Measurements from ENCODE around the gene BFAR.
"Not testable (repeated sequence)": the region's sequence is repeated elsewhere in the genome, so short reads cannot be mapped to it uniquely, and the experiment has no call there.

Gene BFAR

GRCh38 chr16:14636179-14636950 is 3.6 kb downstream of the BFAR start:
- 50 to 54% methylated on average over 4 to 5 of the region's 17 CpGs for WGBS, 2 experiments (ENCODE audit: insufficient coverage in 2 of 2)
- H3K27ac ChIP-seq (ENCODE audit: low read depth, low read length, severe bottlenecking) = peak overlapping the region; percentile 49

GRCh38 chr16:14636951-14637240 is 4.1 kb downstream of the BFAR start:
- H3K27ac ChIP-seq (ENCODE audit: low read depth, low read length, severe bottlenecking); H3K4me3 ChIP-seq (ENCODE audit: extremely low read depth, insufficient read depth, low read length, poor library complexity, severe bottlenecking); H3K9me3 ChIP-seq (ENCODE audit: control insufficient read depth, low read length): not testable (repeated sequence)
- peaks cover 60% of the 10 kb centered on the region for H3K36me3 ChIP-seq (ENCODE audit: control insufficient read depth, insufficient read depth, low read length)
- peaks cover 17% of the 10 kb centered on the region for H3K4me1 ChIP-seq (ENCODE audit: control insufficient read depth, insufficient read depth, low read length, poor library complexity, severe bottlenecking)
- no CpG with 5 or more reads among the region's 1 CpG for whole genome bisulfite sequencing, 2 experiments (ENCODE audit: insufficient coverage in 2 of 2)

More at GRCh38 chr16:14636179-14636950, 3.6 kb downstream of the BFAR start:
- H3K36me3 ChIP-seq (ENCODE audit: control insufficient read depth, insufficient read depth, low read length) = peaks cover 55% of the 10 kb centered on the region
- not testable (repeated sequence) for H3K9me3 ChIP-seq (ENCODE audit: control insufficient read depth, low read length); H3K4me3 ChIP-seq (ENCODE audit: extremely low read depth, insufficient read depth, low read length, poor library complexity, severe bottlenecking)
- peaks cover 18% of the 10 kb centered on the region for H3K4me1 ChIP-seq (ENCODE audit: control insufficient read depth, insufficient read depth, low read length, poor library complexity, severe bottlenecking)

GRCh38 chr16:14640538-14640937 is 7.8 kb downstream of the BFAR start:
- Histone ChIP-seq H3K4me1 (ENCODE audit: control insufficient read depth, insufficient read depth, low read length, poor library complexity, severe bottlenecking) (peaks cover under 1% of the 10 kb centered on the region), H3K36me3 (ENCODE audit: control insufficient read depth, insufficient read depth, low read length) (peaks cover 82% of the 10 kb centered on the region), H3K4me3 (ENCODE audit: extremely low read depth, insufficient read depth, low read length, poor library complexity, severe bottlenecking) (no peak overlapping the region), H3K9me3 (ENCODE audit: control insufficient read depth, low read length) (no peaks in the 10 kb centered on the region), H3K27ac (ENCODE audit: low read depth, low read length, severe bottlenecking) (no peak overlapping the region)
- WGBS, 2 experiments (ENCODE audit: insufficient coverage in 2 of 2) = 92 to 100% methylated on average over 5 to 6 of the region's 10 CpGs

GRCh38 chr16:14641206-14641605 is 8.5 kb downstream of the BFAR start:
- WGBS, 2 experiments (ENCODE audit: insufficient coverage in 2 of 2) = 90 to 97% methylated on average over 2 to 5 of the region's 8 CpGs
- H3K9me3 ChIP-seq (ENCODE audit: control insufficient read depth, low read length) = no peaks in the 10 kb centered on the region
- peaks cover 89% of the 10 kb centered on the region for H3K36me3 ChIP-seq (ENCODE audit: control insufficient read depth, insufficient read depth, low read length)
- no peak overlapping the region for H3K4me3 ChIP-seq (ENCODE audit: extremely low read depth, insufficient read depth, low read length, poor library complexity, severe bottlenecking)
- H3K4me1 ChIP-seq (ENCODE audit: control insufficient read depth, insufficient read depth, low read length, poor library complexity, severe bottlenecking) = no peaks in the 10 kb centered on the region
- no peak overlapping the region for H3K27ac ChIP-seq (ENCODE audit: low read depth, low read length, severe bottlenecking)

- Histone ChIP-seq H3K4me1 (ENCODE audit: control insufficient read depth, insufficient read depth, low read length, poor library complexity, severe bottlenecking) (no peaks in the 10 kb centered on the region), H3K4me3 (ENCODE audit: extremely low read depth, insufficient read depth, low read length, poor library complexity, severe bottlenecking) (no peak overlapping the region), H3K9me3 (ENCODE audit: control insufficient read depth, low read length) (no peaks in the 10 kb centered on the region), H3K36me3 (ENCODE audit: control insufficient read depth, insufficient read depth, low read length) (peaks cover 92% of the 10 kb centered on the region), H3K27ac (ENCODE audit: low read depth, low read length, severe bottlenecking) (no peak overlapping the region)
- WGBS, 2 experiments (ENCODE audit: insufficient coverage in 2 of 2) = 96 to 100% methylated on average over 3 to 7 of the region's 7 CpGs
Measured at GRCh38 chr16:14641926-14642325, 9.2 kb downstream of the BFAR start.

- Histone ChIP-seq H3K36me3 (ENCODE audit: control insufficient read depth, insufficient read depth, low read length) (peaks cover 86% of the 10 kb centered on the region), H3K9me3 (ENCODE audit: control insufficient read depth, low read length) (no peaks in the 10 kb centered on the region), H3K4me1 (ENCODE audit: control insufficient read depth, insufficient read depth, low read length, poor library complexity, severe bottlenecking) (no peaks in the 10 kb centered on the region), H3K27ac (ENCODE audit: low read depth, low read length, severe bottlenecking) (no peak overlapping the region), H3K4me3 (ENCODE audit: extremely low read depth, insufficient read depth, low read length, poor library complexity, severe bottlenecking) (no peak overlapping the region)
- WGBS, 2 experiments (ENCODE audit: insufficient coverage in 2 of 2) = 96 to 97% methylated on average over 7 to 10 of the region's 10 CpGs
Measured at GRCh38 chr16:14649816-14650215, 17.1 kb downstream of the BFAR start.

GRCh38 chr16:14650629-14651028 is 17.9 kb downstream of the BFAR start:
- H3K4me1 ChIP-seq (ENCODE audit: control insufficient read depth, insufficient read depth, low read length, poor library complexity, severe bottlenecking) = no peaks in the 10 kb centered on the region
- H3K9me3 ChIP-seq (ENCODE audit: control insufficient read depth, low read length) = no peaks in the 10 kb centered on the region
- peaks cover 86% of the 10 kb centered on the region for H3K36me3 ChIP-seq (ENCODE audit: control insufficient read depth, insufficient read depth, low read length)
- WGBS, 2 experiments (ENCODE audit: insufficient coverage in 2 of 2) = 85 to 100% methylated on average over 1 to 5 of the region's 6 CpGs
- H3K4me3 ChIP-seq (ENCODE audit: extremely low read depth, insufficient read depth, low read length, poor library complexity, severe bottlenecking) = no peak overlapping the region
- no peak overlapping the region for H3K27ac ChIP-seq (ENCODE audit: low read depth, low read length, severe bottlenecking)

- H3K9me3 ChIP-seq (ENCODE audit: control insufficient read depth, low read length) = no peaks in the 10 kb centered on the region
- 100% methylated on average over 1 of the region's 2 CpGs; no CpG with 5 or more reads in 1 of the 2 experiments for WGBS, 2 experiments (ENCODE audit: insufficient coverage in 2 of 2)
- H3K4me3 ChIP-seq (ENCODE audit: extremely low read depth, insufficient read depth, low read length, poor library complexity, severe bottlenecking) = no peak overlapping the region
- H3K4me1 ChIP-seq (ENCODE audit: control insufficient read depth, insufficient read depth, low read length, poor library complexity, severe bottlenecking) = no peaks in the 10 kb centered on the region
- H3K27ac ChIP-seq (ENCODE audit: low read depth, low read length, severe bottlenecking) = no peak overlapping the region
- H3K36me3 ChIP-seq (ENCODE audit: control insufficient read depth, insufficient read depth, low read length) = peaks cover 85% of the 10 kb centered on the region
Measured at GRCh38 chr16:14652726-14653125, 20.0 kb downstream of the BFAR start.

GRCh38 chr16:14658063-14658462 is 25.3 kb downstream of the BFAR start:
- Histone ChIP-seq H3K27ac (ENCODE audit: low read depth, low read length, severe bottlenecking) (no peak overlapping the region), H3K36me3 (ENCODE audit: control insufficient read depth, insufficient read depth, low read length) (peaks cover 82% of the 10 kb centered on the region), H3K9me3 (ENCODE audit: control insufficient read depth, low read length) (no peaks in the 10 kb centered on the region), H3K4me3 (ENCODE audit: extremely low read depth, insufficient read depth, low read length, poor library complexity, severe bottlenecking) (no peak overlapping the region), H3K4me1 (ENCODE audit: control insufficient read depth, insufficient read depth, low read length, poor library complexity, severe bottlenecking) (no peaks in the 10 kb centered on the region)
- 69 to 80% methylated on average over 1 to 2 of the region's 2 CpGs for WGBS, 2 experiments (ENCODE audit: insufficient coverage in 2 of 2)

GRCh38 chr16:14667347-14668266 is 34.9 kb downstream of the BFAR start:
- no peaks in the 10 kb centered on the region for H3K9me3 ChIP-seq (ENCODE audit: control insufficient read depth, low read length)
- no peak overlapping the region for H3K27ac ChIP-seq (ENCODE audit: low read depth, low read length, severe bottlenecking)
- no peaks in the 10 kb centered on the region for H3K4me1 ChIP-seq (ENCODE audit: control insufficient read depth, insufficient read depth, low read length, poor library complexity, severe bottlenecking)
- 94 to 96% methylated on average over 11 to 14 of the region's 16 CpGs for WGBS, 2 experiments (ENCODE audit: insufficient coverage in 2 of 2)
- no peak overlapping the region for H3K4me3 ChIP-seq (ENCODE audit: extremely low read depth, insufficient read depth, low read length, poor library complexity, severe bottlenecking)
- H3K36me3 ChIP-seq (ENCODE audit: control insufficient read depth, insufficient read depth, low read length) = peaks cover 72% of the 10 kb centered on the region

All from mesodermal cell (in vitro differentiated cells).